GM19099 (cell line): ENCODE data around the gene LENG1.

Experiments used
- POLR2A ChIP-seq: IDR thresholded peaks from 3 replicates; pipeline ENCODE4 v1.6.1; 2011; ENCODE audit warnings: low read depth; ENCODE audit not compliant: insufficient read length; ENCODE audit errors: extremely low read depth

The LENG1 gene

GRCh38 chr19:54173951-54174834 lies 14.7 kb upstream of the LENG1 start:
- no peak for TF ChIP-seq POLR2A

DNA sequence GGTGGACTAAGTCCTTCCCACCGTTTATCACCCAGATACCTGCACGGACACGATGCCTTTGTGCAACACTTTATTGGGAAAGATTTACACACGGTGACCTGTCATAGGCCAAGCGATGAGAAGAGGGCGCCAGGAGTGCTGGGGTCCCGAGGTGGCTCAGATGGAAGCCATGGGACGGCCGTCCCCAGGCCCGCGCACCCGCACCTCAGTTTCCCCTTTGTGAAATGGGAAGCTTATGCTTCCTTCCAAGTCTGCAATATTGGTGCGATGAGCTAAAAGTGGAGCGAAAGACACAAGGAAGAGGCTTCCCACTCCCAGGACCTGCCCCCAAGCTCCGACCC lies 13.8 kb upstream of the LENG1 start:
- TF ChIP-seq POLR2A = no peak

GRCh38 chr19:54172471-54173358 lies 13.2 kb upstream of the LENG1 start, which contains the start of gene TMC4:
Gene TMC4 (minus strand): TSS chr19:54173160. CDS start chr19:54173117, 43 bp downstream.
- no peak for TF ChIP-seq POLR2A

DNA sequence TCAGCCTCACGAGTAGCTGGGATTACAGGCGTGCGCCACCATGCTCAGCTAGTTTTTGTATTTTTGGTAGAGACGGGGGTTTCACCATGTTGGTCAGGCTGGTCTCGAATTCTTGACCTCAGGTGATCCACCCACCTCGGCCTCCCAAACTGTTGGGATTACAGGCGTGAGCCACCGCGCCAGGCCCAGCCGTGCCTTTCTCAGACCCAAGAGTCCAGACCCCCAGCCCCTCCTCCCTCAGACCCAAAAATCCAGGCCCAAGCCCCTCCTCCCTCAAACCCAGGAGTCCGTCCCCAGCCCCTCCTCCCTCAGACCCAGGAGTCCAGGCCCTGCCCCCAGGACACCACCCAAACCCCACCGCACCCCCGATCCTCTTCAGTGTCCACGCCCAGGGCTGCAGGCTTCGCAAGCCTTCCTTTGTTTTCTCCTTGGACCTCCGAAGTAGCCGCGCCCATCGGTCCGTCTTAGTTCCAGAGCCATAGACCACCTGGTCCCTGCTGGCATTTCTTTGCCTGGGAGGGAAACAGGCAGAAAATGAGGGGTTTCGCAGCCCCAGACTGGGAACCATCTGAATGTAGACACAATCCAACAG lies 9.7 kb upstream of the LENG1 start:
- TF ChIP-seq POLR2A = no peak

GRCh38 chr19:54168174-54168917 lies 8.8 kb upstream of the LENG1 start:
- no peak for TF ChIP-seq POLR2A

GRCh38 chr19:54165222-54165621 lies 5.7 kb upstream of the LENG1 start:
- TF ChIP-seq POLR2A = no peak

DNA sequence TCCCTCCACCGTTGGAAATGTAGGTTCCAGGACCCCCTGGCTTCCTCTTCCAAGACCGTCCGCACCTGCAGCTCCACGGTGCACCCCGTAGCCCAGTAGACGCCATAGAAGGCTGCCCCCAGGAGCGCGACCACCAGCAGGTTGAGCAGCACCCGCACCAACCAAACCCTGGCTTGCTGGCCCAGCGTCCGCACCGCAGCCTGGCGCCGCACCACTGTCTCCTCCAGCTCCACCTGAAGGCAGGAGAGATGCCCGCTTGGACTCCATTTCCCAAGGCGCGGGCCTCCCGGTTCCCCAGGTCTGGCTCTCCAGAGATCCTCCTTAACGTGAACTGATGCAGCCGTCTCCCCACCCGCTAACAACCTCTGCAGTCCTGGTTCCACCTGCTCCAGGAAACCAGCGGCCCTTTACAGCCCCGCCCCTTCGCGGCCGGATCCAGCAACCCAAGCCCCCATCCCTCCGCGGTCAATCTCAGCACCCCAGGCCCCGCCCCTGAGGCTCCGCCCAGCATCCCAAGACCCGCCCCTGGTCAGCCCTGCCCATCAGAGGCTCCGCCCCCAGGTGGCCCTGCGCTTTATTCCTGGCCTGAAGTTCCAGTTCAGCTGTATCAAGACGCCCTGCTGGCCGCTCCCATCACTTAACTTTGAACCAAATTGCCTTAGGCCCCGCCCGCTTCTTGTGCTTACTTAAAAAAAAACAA lies 5.0 kb upstream of the LENG1 start:
- TF ChIP-seq POLR2A = no peak

- TF ChIP-seq POLR2A = no peak
Measured at GRCh38 chr19:54162884-54163283, 3.4 kb upstream of the LENG1 start.

- TF ChIP-seq POLR2A = no peak
Measured at GRCh38 chr19:54162241-54162805, 2.8 kb upstream of the LENG1 start.

GRCh38 chr19:54160854-54161253 lies 1.3 kb upstream of the LENG1 start:
- no peak for TF ChIP-seq POLR2A

- TF ChIP-seq POLR2A = no peak
Measured at GRCh38 chr19:54160182-54160811, 776 bp upstream of the LENG1 start.

GRCh38 chr19:54158812-54159351 lies 639 bp downstream of the LENG1 start:
- TF ChIP-seq POLR2A = no peak

DNA sequence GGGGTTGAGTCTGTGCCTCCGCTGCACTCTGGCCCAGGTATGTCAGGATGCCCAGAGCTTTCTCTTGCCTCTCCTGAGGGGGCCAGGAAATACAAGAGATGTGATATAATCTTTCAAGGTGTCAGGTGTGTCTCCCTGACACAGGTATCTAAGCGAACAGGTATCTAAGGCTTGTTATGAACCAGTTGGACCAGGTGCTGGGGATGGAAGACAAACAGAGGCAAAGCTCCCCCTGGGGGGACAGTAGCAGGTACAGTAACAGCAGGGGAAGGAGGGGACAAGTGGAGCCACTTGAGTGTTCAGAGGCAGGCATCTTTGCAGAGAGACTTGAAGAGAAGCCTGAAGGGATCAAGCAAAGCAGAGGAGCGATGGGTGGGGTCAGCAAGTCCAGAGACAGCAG lies 2.6 kb downstream of the LENG1 start:
- no peak for TF ChIP-seq POLR2A
